NCI-H1417 treated with DMSO at 0.1 percent for 48 hours (cell line): ENCODE results near the gene CNTNAP2.

Experiments
- DNase-seq: peaks from one replicate; lab custom pipeline; 2025; lab: John Stamatoyannopoulos, UW

The CNTNAP2 gene

DNA sequence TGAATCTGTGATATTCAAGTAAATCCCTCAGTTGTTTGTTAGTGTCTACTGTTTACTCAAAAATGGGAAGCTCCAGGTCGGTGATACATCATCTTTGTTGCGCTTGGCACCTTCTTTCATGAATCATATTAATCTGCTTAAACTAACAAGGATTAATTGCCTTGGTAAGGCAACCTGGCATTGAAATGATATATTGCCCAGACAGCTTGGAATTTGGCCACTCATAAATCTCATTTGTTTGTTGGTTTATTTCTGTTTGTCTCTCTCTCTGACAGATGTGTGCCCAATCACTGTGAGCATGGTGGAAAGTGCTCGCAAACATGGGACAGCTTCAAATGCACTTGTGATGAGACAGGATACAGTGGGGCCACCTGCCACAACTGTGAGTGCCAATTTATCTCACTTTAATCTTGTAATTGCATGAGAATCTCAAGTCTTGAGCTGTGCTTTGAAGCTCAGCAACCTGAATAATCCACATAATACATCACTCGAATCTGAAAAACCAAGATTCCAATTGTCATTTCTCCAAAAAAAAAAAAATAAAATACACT is 1369.1 kb downstream of the CNTNAP2 start:
- peak; percentile 93 for DNase-seq

DNA sequence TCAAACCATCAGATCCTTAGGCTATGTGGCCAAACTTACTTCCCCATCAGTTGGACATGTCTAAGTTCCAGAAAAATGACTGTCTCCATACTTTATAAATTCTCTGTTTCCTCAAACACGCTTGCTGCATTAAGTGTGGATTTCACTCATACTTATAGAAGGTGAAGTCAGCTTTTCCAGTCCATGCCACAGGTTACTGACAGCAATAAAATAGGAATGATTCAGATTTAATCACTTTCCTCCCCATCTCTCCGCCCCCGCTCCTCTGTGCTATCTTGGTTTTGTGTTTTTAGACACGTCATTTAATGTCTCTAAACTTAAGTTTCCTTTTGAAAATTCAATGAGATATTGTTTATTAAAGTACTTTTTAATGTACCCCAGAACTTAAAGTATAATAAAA is 1376.0 kb downstream of the CNTNAP2 start:
- no peak for DNase-seq

DNA sequence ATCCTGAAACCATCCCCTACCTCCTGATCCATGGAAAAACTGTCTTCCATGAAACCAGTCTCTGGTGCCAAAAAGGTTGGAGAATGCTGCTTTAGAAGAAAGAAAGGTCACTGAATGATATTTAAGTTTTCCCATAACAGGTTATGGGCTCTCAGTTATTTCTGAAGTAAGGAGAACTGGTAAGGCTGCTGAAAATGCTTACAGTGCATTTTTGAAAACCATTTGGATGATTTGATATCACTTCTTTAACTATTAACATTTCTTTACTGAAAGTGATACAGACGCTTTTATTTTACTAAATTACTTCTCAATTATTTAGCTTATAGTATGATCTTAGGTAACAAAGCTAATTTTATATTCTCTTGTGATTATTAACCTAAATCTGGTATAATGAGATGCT is 1379.6 kb downstream of the CNTNAP2 start:
- no peak for DNase-seq

GRCh38 chr7:147497246-147497645 is 1380.6 kb downstream of the CNTNAP2 start:
- DNase-seq = no peak

DNA sequence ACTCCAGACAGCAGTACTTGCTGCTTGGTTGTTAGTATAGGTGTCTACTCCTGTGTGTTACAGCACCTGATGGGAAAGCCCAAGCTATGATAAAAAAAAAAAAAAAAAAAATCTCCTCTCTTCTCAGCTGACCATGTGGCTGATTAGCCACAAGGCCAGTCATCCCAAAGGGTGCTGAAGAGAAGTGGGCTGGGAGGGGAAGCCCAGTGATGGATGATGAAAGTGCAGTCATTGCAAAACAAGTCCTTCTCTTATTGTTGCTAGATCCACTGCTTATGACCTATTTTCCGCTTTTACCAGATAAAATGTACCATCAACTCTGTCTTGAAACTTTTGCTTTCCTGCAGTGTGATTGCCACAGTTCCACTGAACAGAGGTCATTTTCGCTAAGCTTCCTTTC is 1381.5 kb downstream of the CNTNAP2 start:
- no peak for DNase-seq

DNA sequence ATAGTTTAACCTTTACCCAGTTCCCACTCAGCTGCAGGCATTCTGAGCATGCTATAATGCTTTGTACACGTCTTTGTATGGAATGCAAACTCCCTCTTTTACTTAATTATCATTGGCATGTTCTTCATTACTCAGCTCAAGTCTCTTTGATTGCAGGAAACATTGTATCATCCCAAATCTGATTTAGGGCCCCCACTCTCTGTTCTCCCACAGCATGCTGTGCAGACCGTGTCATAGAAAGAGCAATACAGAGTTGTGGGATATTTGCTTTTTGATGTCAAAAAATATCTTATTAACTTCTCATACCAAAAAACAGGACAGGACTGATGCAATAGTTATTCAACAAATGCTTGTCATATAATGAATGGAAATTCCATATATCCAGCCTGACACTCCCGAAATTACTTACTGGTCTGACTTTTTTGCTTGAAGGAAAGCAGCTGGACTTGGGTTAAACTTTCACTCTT is 1392.5 kb downstream of the CNTNAP2 start:
- DNase-seq = no peak

- DNase-seq = no peak
Observed at GRCh38 chr7:147509541-147510200, 1393.1 kb downstream of the CNTNAP2 start.

DNA sequence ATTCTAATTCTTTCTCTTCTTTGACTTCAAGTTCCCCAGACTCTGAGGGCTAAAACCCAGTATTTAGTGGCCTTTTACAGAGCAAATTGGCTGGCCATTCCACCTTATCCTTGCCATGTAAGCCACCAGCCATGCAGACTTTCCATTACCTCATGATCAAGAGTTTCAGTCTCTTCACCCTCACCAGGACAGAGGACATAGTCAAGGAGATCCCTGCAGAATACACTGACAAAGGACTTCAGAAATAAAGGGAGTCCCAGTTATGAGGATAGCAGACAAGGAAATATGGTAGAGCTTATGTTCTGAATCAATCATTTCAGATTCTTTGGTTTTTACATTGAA is 1393.6 kb downstream of the CNTNAP2 start:
- no peak for DNase-seq

DNA sequence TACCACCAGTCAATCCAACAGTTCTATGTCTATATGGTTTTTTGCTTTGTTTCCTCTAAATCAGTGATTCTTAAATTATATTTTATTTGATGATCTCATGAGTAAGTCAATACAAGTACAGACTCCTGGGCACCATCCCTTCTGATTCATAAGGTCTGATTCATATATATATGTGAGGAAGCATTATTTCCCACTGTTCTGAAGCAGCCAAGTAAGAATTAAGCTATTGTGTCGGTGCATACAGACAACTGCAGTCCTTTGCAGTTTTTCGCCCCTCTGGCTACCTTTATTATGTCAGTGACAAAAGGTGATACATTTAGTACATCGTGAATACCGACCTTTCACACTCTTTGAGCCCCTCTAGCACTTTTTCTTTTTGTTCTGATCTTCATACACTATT is 1394.3 kb downstream of the CNTNAP2 start:
- no peak for DNase-seq

DNA sequence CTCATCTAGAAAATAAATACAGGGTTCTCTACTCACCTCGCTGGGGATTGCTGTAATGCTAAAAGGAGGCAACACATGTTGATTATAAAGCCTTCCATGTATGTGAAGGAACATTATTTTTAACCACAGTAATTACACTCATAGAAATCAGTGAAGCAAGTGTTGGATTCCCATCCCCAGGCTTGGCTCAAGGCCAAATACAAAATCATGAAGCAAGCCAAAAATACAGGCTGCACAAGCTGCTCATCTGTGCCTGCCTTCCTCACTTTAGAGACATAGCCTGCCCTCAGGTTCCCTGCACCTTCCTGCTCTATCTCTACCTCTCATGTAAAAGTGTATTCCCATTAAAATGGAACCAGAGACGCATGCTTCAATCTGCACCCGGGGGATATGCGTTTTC is 1396.8 kb downstream of the CNTNAP2 start:
- DNase-seq = peak; percentile 27

DNA sequence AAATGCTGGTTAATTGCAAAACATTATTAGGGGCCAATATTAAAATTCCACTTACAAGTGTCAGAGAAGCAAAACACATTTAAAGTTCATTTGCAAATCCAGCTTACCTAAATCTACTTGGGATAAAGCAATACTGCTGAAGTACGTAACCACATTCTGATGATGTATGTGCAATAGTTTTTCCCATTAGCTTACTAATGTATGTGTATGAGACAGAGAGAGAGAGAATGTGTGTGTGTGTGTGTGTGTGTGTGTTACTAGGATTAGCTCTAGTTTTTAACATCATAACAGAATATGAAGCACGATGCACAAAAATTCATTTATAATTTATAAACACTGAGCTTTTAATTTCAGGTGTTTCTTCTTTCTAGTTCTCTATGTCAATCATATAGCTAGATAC is 1399.8 kb downstream of the CNTNAP2 start:
- DNase-seq = no peak

GRCh38 chr7:147519062-147519461 is 1402.5 kb downstream of the CNTNAP2 start:
- no peak for DNase-seq

- no peak for DNase-seq
Observed at GRCh38 chr7:147523056-147523455, 1406.5 kb downstream of the CNTNAP2 start.

GRCh38 chr7:147524726-147525250 is 1408.2 kb downstream of the CNTNAP2 start:
- DNase-seq = no peak

GRCh38 chr7:147525325-147525724 is 1408.7 kb downstream of the CNTNAP2 start:
- DNase-seq = no peak

- DNase-seq = no peak
Observed at GRCh38 chr7:147535701-147536111, 1419.1 kb downstream of the CNTNAP2 start.

- DNase-seq = no peak
Observed at GRCh38 chr7:147539685-147540084, 1423.1 kb downstream of the CNTNAP2 start.

DNA sequence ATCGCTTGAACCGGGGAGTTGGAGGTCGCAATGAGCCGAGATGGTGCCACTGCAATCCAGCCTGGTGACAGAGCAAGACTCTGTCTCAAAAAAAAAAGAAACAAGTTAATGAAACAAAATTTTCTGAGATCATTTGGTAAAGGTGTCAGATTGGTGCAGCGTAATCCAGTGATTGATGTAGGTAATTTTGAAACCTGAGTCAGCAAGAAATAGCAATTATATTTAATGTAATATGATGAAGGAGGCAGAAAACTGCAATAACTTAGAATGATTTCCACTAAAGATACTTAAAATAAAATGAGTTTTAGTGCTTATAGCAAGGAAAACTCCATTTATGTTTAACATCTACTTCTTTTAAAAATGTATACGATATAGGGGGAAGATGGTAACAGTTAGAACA is 1424.1 kb downstream of the CNTNAP2 start:
- DNase-seq = no peak

DNA sequence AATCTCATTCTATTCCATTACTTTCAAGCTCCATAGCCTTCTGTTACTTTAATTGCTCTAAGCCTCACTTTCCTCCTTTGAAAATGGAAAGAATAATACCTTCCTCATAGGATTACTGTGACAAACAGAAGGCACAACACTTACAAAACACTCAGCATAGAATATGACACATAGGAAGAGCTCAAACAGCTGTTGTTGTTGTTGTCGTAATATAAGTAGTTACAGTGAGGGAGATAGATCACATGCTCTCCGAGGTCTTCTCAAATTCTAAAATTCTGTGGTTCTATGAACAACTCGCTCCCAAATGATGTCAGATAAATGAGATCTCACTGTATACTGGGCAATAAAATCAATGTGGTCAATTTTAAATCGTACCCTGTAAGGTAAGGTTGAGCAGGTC is 1424.7 kb downstream of the CNTNAP2 start:
- no peak for DNase-seq

DNA sequence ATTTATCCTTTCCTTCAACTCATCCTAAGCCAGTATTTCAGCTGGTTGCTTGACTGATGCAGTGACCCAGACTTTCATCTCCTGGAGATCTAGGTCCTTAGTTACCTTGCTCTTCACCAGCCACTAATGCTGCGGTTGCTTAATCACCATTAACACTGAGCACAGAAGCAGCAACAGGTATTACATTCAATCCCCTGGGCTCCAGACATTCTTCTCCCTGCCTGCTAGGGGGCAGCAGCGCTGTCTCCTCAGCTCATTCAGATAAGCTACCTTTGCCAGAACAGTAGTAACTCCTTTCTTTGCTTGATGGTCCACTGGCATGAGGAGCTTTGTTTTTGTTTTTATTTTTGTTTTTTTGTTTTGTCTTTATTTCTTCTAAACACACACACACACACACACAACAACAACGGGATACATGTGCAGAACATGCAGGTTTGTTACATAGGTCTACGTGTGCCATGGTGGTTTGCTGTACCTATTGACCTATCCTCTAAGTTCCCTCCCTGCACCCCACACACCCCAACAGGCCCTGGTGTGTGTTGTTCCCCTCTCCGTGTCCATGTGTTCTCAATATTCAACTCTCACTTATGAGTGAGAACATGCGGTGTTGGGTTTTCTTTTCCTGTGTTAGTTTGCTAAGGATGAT is 1430.8 kb downstream of the CNTNAP2 start:
- DNase-seq = no peak

DNA sequence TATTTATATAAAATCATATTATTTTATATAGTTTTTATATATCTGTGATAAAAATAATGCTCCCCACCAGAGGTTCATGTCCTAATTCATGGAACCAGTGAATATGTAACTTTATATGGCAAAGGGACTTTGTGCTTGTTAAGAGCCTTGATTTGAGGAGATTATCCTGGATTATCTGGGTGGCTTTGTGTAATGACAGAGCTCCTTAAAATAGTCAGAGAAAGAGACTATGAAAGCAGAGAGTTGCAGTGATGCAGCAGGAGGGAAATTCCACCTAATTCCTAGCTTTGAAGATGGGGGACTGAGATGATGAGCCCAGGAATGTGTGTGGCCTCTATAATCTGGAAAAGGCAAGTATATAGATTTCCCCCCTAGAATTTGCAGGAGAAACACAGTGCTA is 1439.7 kb downstream of the CNTNAP2 start:
- DNase-seq = no peak

DNA sequence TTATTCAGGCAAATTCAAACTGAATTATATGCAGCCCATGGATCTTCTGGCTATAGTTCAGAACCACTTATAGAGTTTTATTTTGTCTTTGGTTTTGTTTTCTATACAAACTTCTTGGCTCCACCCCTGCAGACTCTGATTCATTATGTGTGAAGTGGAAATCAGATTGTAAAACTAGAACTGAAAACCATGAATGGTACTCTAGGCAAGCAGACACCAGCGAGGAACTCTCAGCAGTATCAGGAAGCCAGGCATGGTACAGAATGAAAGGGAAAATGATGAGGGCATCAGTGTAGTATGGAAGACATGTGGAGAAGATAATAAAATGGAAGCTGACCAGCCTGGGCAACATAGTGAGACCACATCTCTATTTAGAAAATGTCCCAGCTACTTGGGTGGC is 1447.1 kb downstream of the CNTNAP2 start:
- DNase-seq = no peak

DNA sequence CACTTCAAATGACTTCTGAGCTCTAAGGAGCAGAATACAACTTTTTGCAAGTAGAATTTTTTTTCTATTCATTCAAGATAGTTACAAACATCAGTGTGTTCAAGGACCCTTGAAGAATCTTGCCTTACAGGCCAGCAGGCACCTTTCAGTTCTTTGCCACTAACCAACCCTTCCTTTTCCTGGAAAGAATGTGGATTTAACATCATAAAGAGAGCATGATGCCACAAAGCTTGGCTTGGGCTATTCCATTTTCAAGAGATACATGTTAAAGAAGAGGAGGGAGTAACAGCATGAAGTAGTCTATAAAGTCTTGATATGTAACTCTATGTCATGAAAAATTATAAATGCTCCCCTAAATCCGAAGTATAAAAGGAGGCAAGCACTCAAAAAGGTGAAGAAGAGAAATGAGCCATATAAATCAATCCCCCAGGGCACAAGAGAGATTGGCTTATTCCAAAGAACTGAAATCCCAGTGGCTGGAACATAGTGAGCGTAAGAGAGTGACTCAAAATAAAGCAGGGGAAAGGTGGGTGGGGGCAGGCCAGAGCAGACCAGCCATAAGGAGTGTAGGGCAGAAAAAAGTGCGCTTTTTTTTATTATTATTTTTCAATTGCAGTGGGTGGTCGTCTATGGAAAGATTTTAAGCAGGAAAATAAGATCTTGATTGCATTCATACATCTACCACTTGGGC is 1448.3 kb downstream of the CNTNAP2 start:
- no peak for DNase-seq
